Chondrocyte (in vitro differentiated cells): ENCODE results near the gene PLCB4. TPM values are rescaled to one million over a fixed set of nuclear protein-coding genes. Genes with fewer than 3 reads are reported as not detected.
"Not testable (repeated sequence)": the region's sequence is repeated elsewhere in the genome, so short reads cannot be mapped to it uniquely, and the experiment has no call there.

ENCODE experiments used
- DNase-seq: peaks from one replicate; pipeline ENCODE4 v3.0.0; 2021; ENCODE audit warnings: mixed read lengths, low spot score
- H3K27ac Mint-ChIP-seq: one replicate; pipeline ENCODE4 v1.8.0; 2021; ENCODE audit warnings: mild to moderate bottlenecking, moderate library complexity, mixed read lengths; ENCODE audit not compliant: unreplicated experiment
- H3K27me3 Mint-ChIP-seq: 2 replicates; pipeline ENCODE4 v1.8.0; 2021; ENCODE audit warnings: low read depth, mixed read lengths
- H3K36me3 Mint-ChIP-seq: 2 replicates; pipeline ENCODE4 v1.8.0; 2021; ENCODE audit warnings: low read depth, mixed read lengths
- H3K4me1 Mint-ChIP-seq: 2 replicates; pipeline ENCODE4 v1.8.0; 2021; ENCODE audit warnings: low read depth, mild to moderate bottlenecking, mixed read lengths
- H3K4me3 Mint-ChIP-seq: one replicate; pipeline ENCODE4 v1.8.0; 2021; ENCODE audit warnings: mild to moderate bottlenecking, moderate library complexity, mixed read lengths; ENCODE audit not compliant: unreplicated experiment
- H3K9me3 Mint-ChIP-seq: 2 replicates; pipeline ENCODE4 v1.8.0; 2021; ENCODE audit warnings: low read depth, mixed read lengths
- total RNA-seq: library from RNA; stranded (reverse); gene quantifications from 3 replicates; pipeline ENCODE4 v1.2.1, GENCODE V29; 2021
- TF ChIP-seq, protein P1 (sequence below): fragments of 200-600 bp; sonication (generic); IDR thresholded peaks from 2 replicates; pipeline ENCODE4 v1.5.0; 2021; ENCODE audit warnings: antibody characterized with exemption, mild to moderate bottlenecking, moderate library complexity

Gene PLCB4
- total RNA-seq, 1 donor from 2014 or later = 13.3 TPM

DNA sequence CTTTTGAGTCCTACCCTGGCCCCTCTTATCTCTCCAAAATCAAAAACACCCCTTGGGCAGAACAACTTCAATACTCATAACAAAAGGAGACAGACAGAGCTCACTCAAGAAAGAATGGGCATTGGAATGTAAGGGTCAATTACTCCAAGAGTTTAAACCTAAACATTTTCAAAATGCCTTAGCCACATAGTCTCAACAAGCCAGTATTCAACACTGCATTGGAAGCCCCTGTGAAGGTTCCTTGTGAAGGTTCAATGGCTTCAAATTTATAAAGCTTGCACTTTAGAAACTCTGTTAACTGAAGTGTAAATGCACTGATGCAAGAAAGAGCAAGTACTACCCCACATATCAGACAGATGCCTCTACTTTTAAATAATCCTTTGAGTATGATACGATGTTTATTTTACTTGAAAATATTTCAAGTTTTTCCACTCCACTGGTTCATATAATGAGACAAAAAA is 306.4 kb downstream of the PLCB4 start:
- H3K27ac Mint-ChIP-seq = peak overlapping the region; percentile 96
- H3K9me3 Mint-ChIP-seq = no peaks in the 10 kb centered on the region
- TF ChIP-seq, protein P1, sequence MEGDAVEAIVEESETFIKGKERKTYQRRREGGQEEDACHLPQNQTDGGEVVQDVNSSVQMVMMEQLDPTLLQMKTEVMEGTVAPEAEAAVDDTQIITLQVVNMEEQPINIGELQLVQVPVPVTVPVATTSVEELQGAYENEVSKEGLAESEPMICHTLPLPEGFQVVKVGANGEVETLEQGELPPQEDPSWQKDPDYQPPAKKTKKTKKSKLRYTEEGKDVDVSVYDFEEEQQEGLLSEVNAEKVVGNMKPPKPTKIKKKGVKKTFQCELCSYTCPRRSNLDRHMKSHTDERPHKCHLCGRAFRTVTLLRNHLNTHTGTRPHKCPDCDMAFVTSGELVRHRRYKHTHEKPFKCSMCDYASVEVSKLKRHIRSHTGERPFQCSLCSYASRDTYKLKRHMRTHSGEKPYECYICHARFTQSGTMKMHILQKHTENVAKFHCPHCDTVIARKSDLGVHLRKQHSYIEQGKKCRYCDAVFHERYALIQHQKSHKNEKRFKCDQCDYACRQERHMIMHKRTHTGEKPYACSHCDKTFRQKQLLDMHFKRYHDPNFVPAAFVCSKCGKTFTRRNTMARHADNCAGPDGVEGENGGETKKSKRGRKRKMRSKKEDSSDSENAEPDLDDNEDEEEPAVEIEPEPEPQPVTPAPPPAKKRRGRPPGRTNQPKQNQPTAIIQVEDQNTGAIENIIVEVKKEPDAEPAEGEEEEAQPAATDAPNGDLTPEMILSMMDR = no peak
- DNase-seq = no peak
- H3K36me3 Mint-ChIP-seq = no peaks in the 10 kb centered on the region
- peaks cover 49% of the 10 kb centered on the region for H3K4me1 Mint-ChIP-seq
- H3K4me3 Mint-ChIP-seq = no peak overlapping the region
- no peaks in the 10 kb centered on the region for H3K27me3 Mint-ChIP-seq

DNA sequence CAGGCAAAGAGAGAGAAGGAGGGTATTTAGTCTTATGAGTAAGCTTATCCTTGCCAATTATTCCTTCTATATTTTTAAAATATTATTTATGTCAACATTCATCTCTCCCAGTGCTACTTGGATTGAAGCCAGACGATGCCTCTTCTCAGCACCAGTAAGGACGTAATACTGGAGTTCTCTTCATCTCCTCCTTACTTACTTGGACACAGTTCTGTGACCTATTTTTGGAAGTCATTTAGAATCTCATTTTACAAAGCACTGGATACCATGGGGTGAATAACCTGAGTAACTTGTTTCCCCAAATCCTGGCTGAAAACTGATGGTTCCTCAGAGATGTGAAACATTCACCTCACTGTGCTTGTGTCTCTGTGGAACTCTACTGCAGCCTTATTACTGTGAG is 308.1 kb downstream of the PLCB4 start:
- Mint-ChIP-seq H3K27me3 (no peaks in the 10 kb centered on the region), H3K36me3 (peaks cover 4% of the 10 kb centered on the region), H3K27ac (no peak overlapping the region), H3K4me1 (peaks cover 49% of the 10 kb centered on the region), H3K9me3 (no peaks in the 10 kb centered on the region), H3K4me3 (no peak overlapping the region)
- no peak for DNase-seq
- TF ChIP-seq, protein P1 = no peak

DNA sequence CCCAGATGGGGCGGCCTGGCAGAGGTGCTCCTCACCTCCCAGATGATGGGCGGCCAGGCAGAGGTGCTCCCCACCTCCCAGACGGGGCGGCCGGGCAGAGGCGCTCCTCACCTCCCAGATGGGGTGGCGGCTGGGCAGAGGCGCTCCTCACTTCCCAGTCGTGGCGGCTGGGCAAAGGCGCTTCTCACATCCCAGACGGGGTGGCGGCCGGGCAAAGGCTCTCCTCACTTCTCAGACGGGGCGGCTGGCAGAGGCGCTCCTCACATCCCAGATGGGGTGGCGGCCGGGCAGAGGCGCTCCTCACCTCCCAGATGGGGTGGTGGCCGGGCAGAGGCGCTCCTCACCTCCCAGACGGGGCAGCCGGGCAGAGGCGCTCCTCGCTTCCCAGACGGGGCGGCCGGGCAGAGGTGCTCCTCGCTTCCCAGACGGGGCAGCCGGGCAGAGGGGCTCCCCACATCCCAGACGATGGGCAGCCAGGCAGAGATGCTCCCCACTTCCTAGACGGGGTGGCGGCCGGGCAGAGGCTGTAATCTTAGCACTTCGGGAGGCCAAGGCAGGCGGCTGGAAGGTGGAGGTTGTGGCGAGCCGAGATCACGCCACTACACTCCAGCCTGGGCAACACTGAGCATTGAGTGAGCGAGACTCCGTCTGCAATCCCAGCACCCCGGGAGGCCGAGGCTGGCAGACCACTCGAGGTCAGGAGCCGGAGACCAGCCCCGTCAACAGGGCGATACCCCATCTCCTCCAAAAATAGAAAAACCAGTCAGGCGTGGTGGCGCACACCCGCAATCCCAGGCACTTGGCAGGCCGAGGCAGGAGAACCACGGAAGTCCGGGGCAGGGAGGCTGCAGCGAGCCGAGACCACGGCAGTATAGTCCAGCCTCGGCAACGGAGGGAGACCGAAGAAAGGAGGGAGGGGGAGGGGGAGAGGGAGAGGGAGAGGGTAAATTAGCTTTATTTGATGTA is 316.7 kb downstream of the PLCB4 start:
- not testable (repeated sequence) for H3K4me3 Mint-ChIP-seq, H3K9me3 Mint-ChIP-seq, H3K4me1 Mint-ChIP-seq, H3K27me3 Mint-ChIP-seq, H3K27ac Mint-ChIP-seq
- peak; percentile 89 for DNase-seq
- H3K36me3 Mint-ChIP-seq = peaks cover 24% of the 10 kb centered on the region

DNA sequence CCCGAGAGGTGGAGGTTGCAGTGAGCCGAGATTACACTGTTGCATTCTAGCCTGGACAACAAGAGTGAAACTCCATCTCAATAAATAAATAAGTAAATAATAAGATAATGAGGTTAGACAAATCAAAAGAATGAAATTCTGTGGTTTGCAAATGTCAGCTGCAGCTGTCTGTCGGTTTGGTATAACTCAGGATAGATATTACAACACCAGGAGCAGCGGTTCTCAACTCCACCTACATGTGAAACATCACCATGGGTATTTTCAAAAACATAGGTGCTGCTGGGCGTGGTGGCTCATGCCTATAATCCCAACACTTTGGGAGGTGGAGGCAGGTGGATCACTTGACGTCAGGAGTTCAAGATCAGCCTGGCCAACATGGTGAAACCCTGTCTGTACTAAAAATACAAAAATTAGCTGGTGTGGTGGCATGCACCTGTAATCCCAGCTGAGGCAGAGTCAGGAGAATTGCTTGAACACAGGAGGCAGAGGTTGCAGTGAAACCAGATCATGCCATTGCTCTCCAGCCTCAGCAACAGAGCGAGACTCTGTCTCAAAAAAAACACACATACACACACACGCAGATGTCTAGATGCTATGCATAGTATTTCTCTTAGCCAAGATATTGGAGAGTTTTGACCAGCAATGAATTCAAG is 319.4 kb downstream of the PLCB4 start:
- peaks cover 3% of the 10 kb centered on the region for H3K9me3 Mint-ChIP-seq
- H3K27me3 Mint-ChIP-seq = no peaks in the 10 kb centered on the region
- TF ChIP-seq, protein P1 = no peak
- H3K4me3 Mint-ChIP-seq = no peak overlapping the region
- no peak overlapping the region for H3K27ac Mint-ChIP-seq
- no peak for DNase-seq
- H3K36me3 Mint-ChIP-seq = peaks cover 18% of the 10 kb centered on the region
- peaks cover 16% of the 10 kb centered on the region for H3K4me1 Mint-ChIP-seq

DNA sequence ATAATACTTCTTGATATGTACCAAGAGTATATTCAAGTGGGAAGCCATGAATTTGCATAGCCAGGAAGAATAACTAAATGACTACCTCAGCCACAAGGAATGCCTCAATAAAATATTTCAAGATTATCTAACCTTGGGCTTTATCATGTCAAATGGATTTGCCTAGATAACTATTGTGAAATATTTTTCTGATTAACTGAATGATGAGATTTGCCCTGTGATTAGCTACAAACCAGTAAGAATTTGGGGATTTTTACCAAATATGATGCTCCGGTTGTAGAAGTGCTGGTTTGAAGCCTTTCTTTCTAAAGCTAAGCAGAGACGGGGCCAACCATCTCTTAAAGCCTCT is 319.9 kb downstream of the PLCB4 start:
- Mint-ChIP-seq H3K36me3 (peaks cover 13% of the 10 kb centered on the region), H3K4me1 (peaks cover 18% of the 10 kb centered on the region), H3K27me3 (no peaks in the 10 kb centered on the region), H3K4me3 (no peak overlapping the region), H3K9me3 (peaks cover 3% of the 10 kb centered on the region), H3K27ac (no peak overlapping the region)
- DNase-seq = no peak
- TF ChIP-seq, protein P1 = no peak
